NCI-H82 treated with DMSO at 0.1 percent for 48 hours (cell line): ENCODE results near the gene IL37.

Experiments
- DNase-seq: peaks from one replicate; lab custom pipeline; 2025; ENCODE audit not compliant: unreplicated experiment; lab: John Stamatoyannopoulos, UW

Gene IL37, protein sequence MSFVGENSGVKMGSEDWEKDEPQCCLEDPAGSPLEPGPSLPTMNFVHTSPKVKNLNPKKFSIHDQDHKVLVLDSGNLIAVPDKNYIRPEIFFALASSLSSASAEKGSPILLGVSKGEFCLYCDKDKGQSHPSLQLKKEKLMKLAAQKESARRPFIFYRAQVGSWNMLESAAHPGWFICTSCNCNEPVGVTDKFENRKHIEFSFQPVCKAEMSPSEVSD

DNA sequence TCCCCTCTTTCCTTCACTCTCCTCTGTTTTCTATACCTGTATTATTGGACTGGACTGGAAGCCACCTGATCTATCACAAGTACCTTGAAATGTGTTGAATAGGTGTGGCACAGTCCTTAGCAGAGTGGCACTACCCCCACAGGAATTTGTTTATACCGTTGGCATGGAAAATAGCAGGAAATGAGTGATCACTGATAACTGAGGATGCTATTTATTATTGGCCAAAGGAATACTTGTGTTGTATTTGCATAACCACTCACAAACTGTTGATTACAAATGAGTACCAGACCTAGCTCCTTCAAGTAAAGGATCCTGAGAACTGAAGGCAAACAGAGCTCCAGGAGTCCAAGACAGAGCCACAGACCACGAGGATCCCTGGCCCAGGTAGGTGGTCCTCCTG is at the start of gene IL37:
TSS of gene IL37 (plus strand) at position 301 of the 400 bp plus-strand sequence. CDS start 1,848 bp downstream, outside the sequence.
- no peak for DNase-seq

DNA sequence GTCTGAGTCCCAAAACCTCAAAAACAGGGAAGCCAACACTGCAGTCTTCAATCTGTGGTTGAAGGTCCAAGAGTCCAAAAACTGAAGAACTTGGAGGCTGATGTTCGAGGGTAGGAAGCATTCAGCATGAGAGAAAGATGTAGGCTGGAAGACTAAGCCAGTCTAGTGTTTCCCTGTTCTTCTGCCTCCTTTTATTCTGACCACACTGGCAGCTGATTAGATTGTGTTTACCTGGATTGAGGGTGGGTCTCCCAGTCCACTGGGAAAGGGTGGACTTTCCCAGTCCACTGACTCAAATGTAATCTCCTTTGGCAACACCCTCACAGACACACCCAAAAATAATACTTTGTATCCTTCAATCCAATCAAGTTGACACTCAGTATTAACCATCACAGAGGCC is 46.9 kb upstream of the IL37 start:
- no peak for DNase-seq

DNA sequence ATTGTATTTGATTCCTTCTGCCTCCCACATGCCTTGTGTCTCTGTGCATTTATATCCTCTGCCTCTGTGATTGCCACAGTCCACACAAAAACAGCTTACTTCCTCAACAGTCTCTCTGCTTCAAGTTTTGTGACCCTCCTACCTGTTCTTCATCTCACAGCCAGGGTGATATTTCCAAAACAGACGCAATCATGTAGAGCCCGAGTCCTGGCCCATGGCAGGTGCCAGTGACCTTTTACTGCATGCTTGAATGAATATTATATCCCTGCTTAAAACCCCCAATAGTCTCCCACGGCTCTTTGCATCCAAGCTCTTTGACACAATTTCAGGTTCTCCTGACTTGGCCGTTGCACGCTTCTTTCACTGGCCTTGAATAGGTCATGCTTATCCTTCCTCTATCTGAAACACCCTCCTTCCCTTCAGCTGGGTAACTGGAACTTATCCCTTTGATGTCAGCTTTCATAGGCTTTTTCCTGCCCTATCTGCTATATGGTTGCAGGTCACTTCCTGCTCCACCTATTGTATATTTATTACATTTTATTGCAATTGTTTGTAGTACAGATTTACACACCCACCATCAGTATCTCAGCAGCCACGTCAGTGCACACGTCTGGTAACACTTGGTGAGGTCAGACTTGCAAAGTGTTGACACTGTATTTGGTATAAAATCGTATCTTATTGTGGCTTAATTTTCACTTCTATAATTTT is 44.7 kb upstream of the IL37 start:
- no peak for DNase-seq

DNA sequence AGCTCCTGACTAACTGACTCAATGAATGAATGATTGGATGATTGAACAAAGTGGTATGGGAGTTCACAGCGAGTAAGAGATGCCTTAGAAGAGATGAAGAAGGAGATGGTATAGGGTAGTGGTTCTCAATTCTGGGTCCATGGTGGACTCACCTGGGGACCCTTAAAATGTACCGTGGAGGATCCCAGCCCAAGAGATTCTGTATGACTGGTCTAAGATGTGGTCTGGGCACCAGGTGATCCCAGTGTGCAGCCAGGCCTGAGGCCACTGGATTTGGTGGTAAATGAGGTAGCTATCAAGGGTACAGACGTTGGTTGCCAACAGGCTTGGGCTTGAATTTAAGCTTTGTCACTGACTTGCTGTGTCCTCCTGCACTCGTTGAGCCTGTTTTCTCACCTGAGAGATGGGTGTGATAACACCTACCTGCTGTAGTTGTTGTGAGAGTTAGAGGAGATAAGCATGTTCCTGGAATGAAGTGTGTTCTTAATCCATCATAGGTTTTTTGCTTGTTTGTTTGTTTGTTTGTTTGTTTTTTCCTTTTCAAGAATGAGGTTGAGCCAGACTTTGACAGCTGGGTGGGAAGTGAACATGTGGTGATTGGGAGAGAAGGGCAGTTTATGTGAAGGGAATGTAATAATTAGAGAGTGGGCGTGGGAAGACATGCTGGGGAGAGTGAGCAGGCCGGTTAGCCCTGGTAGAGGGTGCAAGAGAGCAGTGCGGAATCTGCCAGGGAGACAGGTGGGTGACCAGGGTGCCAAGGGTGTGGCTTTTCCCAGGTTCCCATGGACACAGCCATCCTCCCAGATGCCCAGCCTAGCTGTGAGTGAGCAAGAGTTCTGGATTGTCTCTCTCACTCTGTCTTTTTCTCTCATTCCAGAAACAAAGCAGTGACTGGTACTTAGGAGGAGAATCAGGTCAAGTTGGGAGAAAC is 43.0 kb upstream of the IL37 start:
- no peak for DNase-seq

DNA sequence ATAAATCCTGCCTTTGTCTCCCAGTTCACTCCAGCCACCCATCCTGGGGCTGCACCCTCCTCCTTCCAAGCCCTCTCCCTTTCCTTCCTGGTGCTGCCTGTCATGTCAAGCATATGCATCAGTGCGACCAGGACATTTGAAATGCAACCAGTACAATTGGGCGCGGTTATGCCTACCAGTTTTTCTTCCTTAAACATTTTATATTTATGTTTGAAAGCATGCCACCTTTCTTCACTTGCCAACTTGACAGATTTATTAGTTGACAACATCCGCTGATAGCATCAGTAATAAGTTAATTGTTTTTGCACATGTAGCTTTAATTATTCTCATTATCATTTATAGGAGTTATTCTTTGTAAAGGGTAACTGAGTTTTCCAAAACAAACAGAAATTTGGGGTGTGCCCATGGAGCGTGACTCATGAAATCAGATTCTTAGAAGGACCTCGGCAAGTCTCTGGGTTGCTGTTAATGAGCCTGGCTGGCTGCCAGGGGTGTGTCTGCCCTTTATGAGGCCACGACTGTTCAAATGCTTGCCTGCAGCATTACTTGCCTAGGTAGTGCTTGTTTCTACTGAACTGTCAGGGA is 41.6 kb upstream of the IL37 start:
- peak; percentile 7 for DNase-seq

DNA sequence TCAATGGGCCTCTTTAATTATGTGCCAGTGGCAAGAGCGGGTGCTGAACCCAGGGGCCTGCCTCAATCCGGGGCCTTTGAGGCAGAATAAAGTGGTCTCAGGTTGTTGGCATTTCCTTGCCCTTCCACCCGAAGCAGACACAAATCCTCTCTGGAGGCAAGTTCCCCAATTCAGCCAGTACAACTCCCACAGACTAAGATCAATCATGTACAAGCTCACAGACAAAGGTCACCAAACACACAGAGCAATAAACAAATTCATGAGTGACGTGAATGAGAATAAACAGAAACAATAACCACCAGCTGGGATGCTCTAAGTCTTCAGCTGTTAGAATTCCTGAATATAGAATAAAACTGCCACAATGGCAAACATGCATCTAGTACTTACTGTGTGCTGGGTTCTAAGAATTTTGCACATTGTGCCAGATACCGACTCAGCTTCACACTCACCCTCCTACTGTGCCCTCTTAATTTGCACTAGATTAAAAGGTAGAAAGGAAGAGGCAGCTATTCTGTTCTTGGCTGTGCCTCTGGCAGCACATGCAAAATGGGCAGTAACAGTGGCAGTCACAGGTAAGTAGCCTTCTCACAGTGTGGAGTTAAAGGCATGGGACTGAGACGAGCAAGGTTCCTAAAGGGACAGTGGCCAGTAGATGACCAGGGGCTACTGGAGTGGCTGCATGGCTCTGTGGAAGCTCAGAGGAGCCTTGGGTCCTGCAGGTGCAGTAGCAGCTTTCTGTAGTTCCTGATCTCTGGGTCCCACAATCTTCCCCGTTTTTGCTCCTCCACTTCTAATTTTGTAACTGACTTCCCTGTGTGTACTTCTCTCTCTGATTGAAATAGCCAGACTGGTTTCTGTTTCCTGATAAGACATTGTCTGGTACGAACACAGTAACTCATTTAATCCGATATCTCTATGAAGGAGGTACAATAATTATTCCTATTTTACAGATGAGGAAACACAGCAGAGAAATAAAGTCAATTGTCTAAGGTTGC is 39.8 kb upstream of the IL37 start:
- no peak for DNase-seq

DNA sequence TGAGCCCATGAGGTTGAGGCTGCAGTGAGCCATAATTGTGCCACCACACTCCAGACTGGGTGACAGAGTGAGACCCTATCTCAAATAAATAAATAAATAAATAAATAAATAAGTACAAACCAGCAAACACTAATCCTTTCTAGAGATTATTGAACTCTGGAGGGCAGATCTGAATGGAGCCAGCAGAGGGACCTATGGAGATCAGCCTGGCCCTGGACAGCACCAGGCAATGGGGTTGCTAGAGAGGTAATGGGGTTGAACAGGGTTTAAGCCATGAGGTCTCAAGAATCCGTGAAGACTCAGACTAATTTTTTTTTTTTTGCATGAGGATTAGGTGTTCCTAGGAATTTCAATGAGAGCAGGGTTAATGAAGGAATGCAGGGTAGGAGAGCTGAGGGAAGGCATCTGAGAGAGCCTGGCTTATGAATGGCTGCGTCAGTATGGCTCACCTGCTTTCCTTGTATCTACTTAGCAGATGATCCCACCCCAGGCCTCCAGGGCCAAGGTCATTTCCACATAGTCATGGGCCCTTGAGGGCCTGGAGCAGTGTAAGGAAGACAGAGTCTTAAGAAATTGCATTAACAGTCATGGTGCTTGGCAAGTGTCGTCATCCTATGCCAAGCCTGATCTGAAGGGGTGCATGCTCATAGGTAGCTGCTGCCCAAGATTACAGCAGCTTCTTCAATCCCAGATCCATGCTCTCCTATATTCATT is 34.6 kb upstream of the IL37 start:
- no peak for DNase-seq

DNA sequence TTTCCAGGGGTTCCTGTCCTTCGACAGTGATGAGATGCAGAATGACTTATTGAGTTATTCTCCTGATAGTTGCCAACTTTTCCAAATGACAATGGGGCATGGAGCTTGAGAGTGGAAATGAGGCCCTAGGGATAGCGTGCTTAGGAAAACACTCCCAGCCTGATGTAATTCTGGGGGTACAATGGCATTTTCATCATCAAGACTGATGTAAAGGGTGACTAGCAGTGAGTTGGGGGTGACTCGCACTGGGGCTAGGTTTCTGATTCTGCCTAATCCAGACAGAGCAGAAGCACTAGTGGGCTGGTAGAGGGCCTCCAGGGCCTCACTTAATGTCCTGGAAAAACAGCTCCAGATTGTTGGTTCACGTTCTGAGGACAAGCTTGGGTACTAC is 34.0 kb upstream of the IL37 start:
- DNase-seq = no peak

DNA sequence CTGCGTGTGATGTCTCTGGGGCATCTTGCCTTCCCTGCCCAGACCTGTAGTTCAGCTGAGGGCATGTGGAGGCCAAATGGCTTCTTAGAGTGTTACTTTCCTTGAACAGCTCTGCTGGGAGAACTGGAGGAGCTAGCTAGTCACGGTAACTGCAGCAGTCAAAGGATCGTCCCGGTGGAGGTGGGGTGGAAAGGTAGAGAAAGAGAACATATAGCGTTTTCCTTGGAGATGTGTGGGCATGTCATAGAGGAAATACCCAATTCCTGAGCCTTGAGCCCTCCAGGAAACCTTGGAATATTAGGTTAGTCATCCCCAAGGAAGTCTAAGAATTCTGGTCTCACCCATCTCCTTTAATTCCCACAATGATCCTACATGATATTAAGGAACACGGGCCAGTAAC is 33.5 kb upstream of the IL37 start:
- DNase-seq = no peak

GRCh38 chr2:112879491-112880041 is 31.4 kb upstream of the IL37 start:
- no peak for DNase-seq

DNA sequence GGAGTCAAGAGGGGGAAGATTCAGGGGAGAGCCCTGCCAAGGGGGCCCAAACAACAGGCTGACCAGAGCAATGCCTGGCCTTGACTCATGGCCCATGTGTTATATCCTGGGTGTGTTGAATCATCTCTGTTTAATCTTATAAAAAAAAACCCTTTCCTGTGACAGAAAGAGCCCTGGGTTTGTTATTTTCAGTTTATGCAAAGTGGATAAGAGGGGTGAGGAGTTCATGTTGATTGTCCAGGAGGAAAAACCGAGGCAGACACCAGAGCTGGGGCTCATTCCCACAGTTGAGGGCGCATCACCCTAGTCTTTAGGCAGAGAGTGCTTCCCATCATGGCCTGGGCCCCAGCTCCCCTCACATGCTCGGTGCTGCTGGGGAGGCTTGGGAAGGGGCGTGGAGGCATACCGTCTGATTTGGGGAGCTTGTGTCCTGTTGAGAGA is 30.9 kb upstream of the IL37 start:
- no peak for DNase-seq

- no peak for DNase-seq
These were observed 30.3 kb upstream of the IL37 start for GRCh38 chr2:112880696-112881095.

- no peak for DNase-seq
These were observed 29.6 kb upstream of the IL37 start for GRCh38 chr2:112881217-112881985.

DNA sequence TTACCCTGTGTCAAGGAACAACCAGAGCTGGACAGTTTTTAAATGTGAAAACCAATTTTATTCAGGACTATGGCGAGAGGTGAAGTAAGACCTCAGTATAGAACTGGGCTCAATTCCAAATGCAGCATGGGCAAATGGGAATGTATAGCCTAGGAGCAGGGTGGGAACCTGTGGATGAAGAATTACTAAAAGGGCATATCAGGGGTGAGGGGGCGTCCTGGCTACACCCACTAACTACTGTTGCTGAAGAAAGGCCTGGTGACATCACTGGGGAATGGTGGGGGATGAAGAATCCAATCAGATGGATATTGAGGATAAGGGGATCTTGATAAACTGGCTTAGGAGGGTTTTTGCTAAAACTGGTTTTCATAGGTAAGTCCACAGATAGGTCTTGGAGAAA is 27.3 kb upstream of the IL37 start:
- DNase-seq = peak; percentile 66

DNA sequence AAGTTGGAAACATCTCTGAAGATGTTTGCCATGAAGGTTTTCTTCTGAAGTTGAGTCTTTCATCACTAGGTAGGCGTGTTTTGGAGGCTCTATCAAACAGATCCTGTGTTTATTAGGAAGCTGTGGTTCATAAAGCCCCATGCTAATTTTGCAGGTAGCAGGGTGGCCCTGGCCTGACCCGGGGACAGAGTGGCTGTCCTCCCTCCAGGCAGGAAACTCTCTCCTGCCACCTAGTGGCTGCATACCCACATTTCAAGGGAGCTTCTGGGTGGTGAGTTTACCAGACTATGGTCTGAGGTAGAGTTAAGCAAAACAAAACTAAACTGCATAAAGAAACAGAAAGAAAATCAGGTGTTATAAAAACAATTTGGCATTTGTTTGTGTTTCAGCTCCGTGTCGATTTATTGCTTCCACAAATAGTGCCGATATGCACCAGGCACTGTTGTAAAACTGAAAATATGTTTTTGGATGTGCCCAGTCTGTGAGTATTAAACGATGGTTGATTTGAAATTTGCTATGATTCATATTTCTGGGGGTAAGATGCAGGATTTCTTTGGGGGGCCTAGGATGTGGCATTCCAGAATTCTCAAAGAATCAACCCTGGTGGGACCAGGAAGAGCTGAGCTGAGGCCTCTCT is 26.0 kb upstream of the IL37 start:
- peak; percentile 36 for DNase-seq

GRCh38 chr2:112885506-112885902 is 25.5 kb upstream of the IL37 start:
- DNase-seq = no peak

- DNase-seq = no peak
These were observed 24.7 kb upstream of the IL37 start for GRCh38 chr2:112886291-112886690.
